Kidney capillary endothelial cell (primary cell): ENCODE measurements around the gene BACE2.
"Not testable (repeated sequence)": the region's sequence is repeated elsewhere in the genome, so short reads cannot be mapped to it uniquely, and the experiment has no call there.

Experiments
- DNase-seq: peaks from one replicate; pipeline ENCODE4 v3.0.0-alpha.2; 2018; ENCODE audit warnings: low spot score

Gene BACE2

DNA sequence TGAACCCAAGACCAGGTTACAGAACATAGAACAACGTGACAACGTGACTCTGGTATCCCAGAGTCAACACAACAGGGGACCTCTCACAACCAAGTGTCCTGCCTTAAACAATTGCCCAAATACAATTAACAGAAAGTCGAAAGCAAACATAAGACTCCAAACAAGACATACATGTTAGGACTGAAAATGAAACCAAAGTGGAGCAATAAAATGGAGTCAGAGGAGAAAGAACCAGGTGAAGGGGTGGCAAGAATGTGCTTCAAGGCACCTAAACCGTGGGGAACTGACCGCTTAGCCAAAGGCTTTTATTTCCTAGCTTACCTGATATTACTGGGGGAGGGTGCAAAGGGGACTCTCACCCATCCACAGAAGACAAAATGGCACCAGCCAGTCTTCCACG lies 17.8 kb downstream of the BACE2 start:
- DNase-seq: no peak

DNA sequence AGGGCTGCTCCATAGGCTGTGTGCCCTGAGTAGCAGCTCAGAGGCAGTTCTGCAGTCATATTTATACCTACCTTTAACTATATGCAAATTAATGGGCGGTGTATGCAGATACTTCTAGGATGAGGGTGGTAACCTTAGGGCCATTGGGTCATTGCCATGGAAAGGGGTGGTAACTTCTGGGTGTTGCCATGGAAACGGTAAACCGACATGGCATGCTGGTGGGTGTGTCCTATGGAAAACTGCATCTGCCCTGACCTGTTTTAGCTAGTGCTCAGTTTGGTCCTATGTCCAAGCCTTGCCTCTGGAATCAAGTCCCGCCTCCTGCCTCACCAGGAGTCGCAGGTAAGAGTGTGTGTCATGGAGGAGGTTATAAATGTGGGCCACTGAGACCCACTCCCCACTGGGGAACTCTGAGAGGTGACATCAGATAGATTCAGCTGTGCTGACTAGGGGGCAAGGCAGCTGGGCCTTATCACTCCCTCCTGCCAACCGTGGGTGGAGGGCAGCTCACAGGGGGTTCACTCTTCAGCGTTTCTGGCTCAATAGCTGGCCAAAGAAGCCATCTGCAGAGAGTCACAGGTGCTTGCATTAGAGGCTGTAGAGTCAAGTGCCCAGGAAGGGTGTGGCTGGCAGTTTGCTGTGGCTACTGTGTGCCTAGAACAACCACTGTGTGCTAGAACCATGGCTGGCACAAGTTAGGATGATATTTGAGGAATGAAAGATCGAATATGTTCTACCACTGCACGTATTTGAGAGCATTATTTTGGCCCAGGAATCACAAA lies 19.0 kb downstream of the BACE2 start:
- no peak for DNase-seq

DNA sequence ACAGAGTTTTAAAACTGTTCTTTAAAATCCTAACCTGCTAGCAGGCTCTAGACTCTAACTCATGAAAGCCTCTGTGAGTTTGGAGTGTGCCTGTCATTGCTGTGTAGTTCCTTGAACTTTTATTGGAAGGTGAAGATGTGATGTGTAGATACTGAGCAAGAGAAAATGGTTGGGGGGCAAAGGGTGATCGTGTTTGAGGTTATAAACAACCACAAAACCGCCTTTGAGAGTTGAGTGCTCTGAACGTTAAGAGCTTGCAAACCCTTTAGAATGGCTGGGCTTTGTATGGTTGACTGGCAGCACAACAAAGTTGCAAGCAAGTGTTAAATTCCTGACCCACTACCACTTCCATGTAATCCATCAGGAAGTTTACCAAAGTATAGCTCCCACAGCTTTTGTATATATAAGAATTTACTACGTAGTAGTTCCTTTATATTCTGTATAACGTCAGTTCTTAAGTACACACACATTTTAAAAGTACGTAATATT lies 19.6 kb downstream of the BACE2 start:
- DNase-seq: no peak

DNA sequence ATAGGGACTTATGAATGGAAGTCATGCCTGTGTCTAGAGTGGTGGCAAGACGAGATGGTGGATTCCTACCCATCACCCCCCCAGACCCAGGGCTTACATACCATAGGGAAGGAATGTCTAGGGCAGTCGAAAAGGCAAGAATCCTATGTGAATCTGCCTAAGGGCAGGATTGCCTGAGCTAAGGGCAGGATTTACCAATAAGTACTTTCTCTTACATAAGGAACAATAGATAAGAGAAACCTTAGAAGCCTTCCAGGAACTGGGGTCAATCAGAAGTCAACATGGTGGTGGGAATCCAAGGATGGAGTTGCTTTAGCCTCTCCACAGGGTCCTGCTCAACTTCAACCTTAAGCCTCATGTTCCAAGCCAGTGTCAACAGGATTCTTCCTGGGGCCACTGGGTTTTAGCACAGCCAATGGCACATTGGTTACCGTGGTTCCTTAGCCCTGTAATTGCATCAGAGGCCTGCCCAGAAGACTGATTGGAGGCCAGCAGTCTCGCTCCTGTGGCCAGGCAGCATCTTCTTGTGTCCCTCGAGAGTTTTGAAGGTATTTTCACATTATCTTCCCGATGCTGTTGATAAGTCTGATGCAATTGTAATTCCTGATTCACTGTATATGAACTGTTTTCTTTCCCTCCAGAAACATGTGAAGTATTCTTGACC lies 20.7 kb downstream of the BACE2 start:
- no peak for DNase-seq

DNA sequence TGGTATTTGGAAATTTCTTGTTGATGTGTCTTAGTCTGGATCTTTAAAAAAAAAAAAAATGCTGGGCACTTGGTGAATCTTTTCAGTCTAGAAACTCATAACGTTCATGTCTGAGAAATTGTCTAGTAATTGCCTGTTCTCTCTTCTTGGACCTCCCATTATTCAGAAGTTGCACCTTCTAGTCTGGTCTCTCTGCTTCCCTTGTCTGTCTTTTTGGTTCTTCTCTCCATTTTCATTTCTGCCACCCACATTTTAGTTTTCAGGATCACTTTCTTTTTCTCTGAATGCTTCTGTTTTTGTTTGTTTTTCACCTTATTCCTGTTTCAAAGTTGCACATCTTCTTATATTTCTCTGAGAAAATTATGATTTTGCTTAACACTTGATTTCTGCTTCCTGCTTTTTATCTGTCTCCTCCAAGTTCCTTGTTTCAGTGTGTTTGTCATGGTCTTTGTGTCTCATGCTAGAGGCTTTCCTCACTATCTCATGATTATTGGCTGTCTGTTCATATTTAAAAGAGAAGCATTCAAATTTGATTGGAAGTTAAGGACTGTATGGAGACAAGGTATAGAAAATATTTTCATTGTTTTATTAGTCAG lies 21.3 kb downstream of the BACE2 start:
- DNase-seq: no peak

DNA sequence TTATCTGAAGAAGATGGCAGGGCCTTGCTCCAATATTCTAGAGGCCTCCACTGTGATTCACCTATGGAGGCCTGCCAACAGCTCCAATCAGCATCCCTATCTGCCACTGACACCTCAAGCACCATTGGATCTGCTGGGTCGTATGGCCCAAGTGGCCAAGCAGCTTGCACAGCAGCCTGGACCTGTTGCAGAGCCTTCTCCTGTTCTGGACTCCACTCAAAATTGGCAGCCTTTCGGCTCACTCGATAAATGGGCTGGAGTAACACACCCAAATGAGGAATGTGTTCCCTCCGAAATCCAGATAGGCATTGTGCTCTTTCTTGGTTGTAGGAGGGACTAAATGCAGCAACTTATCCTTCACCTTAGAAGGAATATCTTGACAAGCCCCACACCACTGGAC lies 24.6 kb downstream of the BACE2 start:
- DNase-seq: not testable (repeated sequence)

DNA sequence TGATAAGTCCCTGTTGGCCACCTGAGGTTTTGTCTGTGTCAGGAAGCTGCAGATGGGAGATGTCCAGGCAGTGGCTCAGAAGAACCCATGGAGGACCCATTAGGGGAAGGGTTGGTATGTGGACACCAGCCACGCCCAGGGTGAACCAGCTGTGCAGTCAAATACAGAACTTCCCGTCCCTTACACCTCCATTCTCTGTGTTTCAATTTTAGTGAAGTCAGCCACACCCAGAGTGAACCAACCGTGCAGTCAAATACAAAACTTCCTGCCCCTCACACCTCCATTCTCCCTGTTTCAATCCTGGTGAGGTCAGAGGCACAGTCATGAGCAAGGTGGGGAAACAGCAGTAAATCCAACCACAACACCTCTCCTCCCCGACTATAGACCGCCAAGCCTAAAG lies 27.4 kb downstream of the BACE2 start:
- DNase-seq: no peak

DNA sequence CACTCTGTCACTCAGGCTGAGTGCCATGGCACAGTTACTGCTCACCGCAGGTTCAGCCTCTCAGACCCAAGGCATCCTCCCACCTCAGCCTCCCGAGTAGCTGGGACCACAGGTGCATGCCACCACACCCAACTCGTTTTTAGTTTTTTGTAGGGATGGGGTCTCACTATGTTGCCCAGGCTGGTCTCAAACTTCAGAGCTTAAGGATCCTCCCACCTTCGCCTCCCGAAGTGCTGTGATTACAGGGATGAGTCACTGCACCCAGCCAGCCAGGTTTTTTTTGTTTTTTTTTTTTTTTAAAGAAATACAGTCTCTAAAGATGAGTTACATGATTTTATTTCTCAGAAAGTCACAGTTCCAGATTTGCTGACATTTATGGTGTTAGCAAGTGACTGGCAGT lies 29.0 kb downstream of the BACE2 start:
- DNase-seq: no peak

DNA sequence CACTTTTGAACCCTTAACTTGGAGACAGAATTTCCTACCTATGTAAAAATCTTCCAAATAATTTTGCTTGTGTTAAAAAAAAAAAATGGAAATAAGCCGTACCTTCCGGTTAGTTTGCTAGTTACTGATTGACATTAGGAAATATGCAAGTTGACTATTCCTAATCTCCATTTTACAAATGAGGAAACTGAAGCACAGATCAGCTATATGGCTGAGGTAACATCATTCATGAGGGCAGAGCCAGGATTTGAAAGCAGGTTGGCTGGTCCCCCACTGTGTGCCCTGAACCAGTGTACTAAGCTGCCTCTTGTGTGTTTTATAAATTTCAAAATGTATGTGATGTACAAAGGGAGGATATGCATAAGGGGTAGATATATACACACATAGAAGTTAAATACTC lies 29.6 kb downstream of the BACE2 start:
- DNase-seq: no peak

DNA sequence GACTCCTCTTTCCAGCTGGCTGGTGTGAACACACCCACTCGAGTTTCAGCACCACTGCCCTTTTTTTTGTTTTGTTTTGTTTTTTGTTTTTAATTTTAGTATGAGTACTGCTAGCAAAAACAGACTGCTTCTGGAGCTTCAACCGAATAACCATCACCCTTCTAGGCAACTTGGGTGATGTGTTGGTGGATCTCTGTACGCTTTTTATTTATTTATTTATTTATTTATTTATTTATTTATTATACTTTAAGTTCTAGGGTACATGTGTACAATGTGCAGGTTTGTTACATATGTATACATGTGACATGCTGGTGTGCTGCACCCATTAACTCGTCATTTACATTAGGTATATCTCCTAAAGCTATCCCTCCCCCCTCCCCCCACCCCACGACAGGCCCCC lies 30.7 kb downstream of the BACE2 start:
- DNase-seq: not testable (repeated sequence)

DNA sequence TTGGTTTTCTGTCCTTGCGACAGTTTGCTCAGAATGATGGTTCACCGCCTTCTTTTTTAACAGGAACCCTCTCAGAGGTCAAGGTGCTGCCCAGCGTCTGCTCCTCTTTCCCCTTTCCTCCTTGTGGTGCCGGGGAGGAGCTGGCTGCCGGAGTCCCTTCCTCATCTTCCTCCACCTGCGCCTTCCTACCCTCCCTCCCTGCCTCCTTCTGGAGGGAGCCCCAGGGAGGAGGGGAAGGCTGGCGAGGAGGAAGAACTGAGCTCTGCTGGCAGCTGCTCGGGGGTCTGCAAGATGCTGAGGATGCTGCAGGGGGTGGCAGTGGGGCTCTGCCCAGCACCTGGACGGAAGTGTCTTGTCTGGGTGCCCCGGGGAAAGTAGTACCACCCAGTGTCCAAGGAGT lies 31.2 kb downstream of the BACE2 start:
- DNase-seq: no peak

DNA sequence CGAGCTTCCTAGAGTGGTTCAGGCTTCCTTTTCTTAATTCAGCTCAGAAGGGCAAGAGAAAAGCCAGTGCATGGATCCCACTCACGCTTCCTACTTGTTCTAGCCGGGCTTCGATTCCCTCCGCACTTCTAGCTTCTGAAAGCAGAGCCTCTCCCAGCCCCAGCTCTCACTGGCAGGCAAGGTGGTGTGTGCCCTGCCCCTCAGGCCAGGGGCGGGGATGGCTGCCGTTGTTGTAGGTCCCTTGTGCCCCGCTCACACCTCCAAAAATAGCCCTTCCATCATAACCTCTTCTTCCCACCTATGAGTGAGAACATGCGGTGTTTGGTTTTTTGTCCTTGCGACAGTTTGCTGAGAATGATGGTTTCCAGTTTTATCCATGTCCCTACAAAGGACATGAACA lies 31.6 kb downstream of the BACE2 start:
- no peak for DNase-seq

DNA sequence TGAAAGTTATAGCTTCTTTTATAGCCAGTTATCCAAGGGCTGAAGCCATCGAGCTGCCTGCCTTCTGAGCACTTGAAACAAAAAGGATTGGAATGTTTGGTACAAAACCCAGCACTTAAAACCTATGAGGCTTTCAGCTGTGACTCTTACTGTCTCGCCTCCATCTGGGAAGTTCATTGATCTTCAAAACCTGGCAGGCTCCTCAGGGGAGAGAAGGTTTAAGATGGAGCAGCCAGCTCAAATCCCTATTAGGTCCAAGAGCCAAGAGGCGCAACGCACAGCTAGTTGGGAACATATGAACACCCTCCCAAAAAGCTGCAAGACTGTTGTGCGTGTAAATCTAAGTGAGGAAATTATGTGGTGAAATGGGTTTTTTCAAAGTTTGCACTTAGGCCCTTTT lies 33.4 kb downstream of the BACE2 start:
- DNase-seq: no peak

DNA sequence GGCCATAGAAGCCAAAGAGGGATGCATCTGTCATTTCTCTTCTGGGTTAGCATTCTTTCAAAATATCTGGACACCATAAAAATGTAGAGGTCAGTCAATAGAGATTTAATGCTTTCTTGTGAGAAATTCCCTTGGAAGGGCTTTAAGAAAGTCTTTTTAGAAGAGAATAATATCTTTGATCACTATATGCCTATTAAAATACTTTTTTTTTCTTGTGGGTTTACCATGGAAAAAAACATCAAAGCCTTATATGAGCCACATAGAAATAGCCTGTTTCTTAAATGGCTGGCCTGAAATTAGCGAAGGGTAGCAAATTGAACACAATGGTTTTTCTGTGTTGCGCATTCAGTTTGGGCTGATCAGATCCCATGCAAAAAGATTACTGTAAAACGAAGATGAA lies 36.8 kb downstream of the BACE2 start:
- no peak for DNase-seq

DNA sequence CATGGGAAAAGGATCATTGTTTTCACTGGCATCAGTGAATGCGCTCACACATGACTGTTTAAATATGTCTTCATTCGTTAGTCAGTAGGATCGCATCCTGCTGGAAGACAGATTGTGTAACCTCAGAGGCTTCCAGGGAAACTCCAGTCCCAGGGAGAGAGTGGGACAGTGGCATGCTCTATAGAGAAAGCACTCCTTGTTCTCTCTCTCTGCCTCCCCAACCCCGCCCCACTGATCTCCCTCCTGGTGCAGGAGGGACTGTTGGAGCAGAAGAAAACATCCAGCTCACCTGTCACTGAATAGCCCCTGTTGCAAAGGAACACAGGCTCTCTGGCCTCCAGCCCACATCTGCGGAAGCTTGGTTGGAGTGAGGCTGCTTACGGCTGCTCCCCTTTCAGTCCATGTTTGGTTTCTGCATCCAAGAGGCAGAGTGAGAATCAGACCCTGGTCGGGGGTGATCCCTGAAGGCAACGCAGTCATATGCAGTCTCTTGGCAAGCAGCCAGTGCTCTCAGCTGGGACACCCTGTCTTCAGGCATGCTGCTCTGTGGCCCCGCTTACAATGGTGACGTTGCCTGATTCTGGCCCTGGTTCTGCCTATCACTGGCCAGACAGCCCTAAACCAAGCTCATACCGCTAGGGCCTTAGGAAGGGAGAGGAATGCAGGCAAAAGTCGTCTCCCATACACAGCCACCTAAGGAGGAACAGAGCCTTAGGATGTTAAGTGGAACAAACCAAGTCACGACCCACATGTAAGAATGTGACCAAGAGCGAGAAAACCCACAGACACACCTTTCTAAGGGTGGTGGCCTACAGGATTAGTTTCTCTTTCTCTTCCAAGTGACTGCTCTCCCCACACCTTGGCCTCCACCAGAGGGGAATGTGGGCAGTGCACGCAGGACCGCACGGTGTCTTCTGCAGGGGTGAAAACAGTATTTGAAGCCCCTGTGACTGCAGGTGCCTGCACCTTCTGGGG lies 39.7 kb downstream of the BACE2 start:
- DNase-seq: no peak

DNA sequence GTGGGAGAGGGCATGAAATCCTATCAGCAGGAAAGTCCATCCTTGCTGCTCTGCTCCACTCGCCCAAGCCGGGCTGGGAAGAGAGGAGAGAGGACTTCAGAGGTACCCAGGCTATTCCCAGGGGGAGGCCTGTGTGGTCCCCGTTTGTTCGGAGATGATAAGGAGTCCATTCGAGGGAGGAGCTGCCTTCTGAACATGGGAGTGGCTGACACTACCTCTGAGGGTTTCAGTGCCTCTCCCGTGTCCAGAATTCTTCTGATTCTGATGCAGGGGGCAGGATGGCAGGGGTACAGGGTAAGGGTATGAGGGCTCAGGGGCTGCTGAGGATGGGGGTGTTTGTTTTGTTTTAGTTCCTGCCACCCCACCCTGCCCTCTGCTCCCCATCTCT lies 40.4 kb downstream of the BACE2 start:
- no peak for DNase-seq

DNA sequence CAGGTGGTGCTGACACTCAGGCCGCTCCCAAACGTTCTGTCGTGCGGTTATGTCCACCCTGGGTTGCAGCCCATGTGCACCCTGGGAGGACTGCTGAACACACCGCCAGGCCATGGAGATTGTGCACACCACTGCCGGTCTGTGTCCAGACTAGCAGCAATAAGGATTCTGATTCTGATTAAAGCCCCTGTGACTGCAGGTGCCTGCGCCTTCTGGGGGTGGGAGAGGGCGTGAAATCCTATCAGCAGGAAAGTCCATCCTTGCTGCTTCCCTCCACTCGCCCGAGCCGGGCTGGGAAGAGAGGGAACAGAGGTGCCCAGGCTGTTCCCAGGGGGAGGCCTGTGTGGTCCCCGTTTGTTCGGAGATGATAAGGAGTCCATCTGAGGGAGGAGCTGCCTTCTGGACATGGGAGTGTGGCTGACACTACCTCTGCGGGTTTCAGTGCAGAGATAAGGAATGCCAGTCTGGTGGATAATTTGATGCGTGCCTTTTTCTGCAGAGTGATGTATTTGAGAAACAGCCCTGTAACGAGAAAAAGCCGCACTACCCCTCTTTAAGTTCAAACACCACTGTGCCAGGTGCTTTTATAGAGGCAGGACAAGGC lies 41.2 kb downstream of the BACE2 start:
- no peak for DNase-seq

DNA sequence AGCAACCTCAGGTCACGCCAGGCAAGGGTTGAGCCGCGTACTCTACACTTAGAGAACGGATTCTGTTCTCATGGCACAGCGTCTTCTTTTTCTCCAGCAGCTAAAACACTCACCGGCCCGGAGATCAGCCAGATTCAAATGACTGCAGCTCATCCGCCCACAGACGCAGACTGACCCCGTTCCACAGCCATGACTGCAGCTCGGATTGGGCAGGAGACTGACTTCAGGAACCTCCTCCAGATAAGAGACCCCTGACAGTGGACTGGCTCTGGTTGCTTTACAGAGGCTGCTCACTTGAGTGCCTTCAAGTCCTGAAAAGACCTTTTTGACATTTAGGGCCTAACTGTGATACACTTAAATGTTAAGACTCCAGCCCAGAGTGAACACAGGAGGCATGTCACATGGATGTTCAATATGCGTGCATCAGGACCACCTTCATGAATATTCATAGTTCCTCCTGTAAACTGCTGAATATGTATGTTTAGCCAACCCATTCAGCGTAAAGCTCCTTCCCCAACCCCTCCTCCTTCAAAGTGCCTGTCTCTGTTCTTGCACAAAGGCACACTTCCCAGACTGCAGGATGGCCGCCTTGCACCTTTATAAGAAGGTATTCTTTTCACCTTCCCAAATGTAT lies 42.6 kb downstream of the BACE2 start:
- no peak for DNase-seq

DNA sequence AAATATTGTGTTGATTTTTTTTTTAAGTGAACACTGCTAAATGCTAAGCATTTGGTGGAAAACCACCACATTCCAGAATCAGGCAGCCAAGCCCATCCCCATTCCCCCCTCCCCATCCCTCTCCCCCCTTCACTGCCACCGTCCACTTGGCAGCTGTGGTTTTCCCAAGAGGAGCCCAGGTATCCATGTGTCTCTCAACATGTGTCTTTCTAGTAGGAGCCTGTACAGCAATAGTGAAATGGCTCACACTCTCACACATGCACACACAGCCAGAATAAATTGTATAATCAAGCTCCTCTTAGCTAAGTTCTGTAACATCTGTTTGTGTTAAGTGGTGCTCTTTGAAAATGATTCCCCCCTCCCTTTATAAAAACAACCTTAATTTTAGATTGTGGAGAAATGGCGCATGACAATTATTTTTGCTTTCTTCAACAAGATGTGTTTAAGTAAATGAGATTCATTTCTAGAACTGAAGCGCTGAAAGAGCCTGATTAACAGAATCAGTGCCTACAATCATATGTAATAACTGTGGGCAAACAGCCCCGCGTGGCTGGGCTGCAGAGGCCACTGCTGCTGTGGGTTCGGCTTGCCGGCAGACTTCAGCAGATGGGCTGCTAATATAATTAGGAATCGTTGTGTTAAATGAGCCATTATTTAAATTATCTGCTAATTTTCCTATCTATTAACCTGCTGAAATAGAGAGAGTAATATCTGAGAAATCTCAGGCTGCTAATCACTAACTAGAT lies 43.3 kb downstream of the BACE2 start:
- no peak for DNase-seq

DNA sequence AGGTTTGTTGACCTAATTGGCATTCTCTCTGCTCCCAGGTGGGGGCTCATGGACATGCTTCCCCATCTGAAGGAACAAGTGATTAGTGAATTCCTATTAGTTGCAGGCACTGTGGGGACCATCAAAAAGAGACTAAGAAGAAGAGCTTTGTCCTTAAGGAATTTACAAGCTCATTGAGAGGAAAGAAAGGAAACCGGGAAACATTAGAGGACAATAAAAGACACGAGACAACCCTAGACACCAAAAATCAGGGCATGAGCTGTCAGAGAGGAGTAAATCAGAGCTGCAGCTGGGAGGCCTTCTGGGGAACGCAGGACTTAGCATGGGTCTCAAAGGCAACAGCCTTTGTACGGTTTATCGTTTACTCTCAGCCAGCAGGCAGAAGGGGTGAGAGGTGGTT lies 45.1 kb downstream of the BACE2 start:
- DNase-seq: no peak
